ENCODE results near the gene CD83.

CD83 gene

DNA sequence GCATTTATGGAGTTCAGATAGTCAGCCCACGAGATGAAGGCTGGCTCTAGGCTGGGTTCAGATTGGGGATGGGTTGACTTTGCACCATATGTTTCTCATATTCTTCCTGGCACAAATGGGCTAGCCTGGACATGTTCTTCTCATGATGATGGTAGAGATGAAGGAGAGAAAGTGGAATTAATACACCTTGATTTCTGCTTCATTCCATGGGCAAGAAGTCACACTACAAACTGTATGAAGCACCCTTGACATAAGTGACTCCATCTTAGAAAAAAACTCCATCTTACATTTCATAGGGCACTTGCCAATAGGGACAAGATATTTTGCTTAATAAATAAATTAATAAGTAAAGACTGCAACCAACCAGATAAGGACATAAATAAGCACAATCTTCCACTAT lies 12.0 kb upstream of the CD83 start:
- no peak overlapping the region for H3K4me3 ChIP-seq (ENCODE audit: low read depth, low read length)
- TF ChIP-seq, protein P1, sequence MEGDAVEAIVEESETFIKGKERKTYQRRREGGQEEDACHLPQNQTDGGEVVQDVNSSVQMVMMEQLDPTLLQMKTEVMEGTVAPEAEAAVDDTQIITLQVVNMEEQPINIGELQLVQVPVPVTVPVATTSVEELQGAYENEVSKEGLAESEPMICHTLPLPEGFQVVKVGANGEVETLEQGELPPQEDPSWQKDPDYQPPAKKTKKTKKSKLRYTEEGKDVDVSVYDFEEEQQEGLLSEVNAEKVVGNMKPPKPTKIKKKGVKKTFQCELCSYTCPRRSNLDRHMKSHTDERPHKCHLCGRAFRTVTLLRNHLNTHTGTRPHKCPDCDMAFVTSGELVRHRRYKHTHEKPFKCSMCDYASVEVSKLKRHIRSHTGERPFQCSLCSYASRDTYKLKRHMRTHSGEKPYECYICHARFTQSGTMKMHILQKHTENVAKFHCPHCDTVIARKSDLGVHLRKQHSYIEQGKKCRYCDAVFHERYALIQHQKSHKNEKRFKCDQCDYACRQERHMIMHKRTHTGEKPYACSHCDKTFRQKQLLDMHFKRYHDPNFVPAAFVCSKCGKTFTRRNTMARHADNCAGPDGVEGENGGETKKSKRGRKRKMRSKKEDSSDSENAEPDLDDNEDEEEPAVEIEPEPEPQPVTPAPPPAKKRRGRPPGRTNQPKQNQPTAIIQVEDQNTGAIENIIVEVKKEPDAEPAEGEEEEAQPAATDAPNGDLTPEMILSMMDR (IDR thresholded peaks at IDR 0.05; ENCODE audit: low read depth, low read length) = no peak

DNA sequence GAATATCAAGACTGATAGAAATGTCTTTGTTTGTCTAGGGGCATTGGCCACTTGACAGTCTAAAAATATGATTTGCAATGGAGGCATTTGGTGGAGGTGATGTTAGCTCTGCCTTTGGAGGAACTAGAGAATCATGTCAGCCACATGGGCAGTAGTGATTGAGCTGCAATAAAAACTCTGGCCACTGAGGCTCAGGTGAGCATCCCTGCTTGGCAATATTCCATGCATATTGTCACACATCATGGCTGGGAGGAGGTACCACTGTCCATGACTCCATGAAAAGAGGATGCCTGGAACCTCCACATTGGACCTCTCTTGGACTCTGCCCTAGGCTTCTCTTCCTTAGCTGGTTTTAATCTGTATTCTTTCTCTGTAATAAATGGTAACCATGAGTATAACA lies 10.6 kb upstream of the CD83 start:
- TF ChIP-seq, protein P1 (IDR thresholded peaks at IDR 0.05; ENCODE audit: low read depth, low read length) = no peak
- H3K4me3 ChIP-seq (ENCODE audit: low read depth, low read length) = no peak overlapping the region

DNA sequence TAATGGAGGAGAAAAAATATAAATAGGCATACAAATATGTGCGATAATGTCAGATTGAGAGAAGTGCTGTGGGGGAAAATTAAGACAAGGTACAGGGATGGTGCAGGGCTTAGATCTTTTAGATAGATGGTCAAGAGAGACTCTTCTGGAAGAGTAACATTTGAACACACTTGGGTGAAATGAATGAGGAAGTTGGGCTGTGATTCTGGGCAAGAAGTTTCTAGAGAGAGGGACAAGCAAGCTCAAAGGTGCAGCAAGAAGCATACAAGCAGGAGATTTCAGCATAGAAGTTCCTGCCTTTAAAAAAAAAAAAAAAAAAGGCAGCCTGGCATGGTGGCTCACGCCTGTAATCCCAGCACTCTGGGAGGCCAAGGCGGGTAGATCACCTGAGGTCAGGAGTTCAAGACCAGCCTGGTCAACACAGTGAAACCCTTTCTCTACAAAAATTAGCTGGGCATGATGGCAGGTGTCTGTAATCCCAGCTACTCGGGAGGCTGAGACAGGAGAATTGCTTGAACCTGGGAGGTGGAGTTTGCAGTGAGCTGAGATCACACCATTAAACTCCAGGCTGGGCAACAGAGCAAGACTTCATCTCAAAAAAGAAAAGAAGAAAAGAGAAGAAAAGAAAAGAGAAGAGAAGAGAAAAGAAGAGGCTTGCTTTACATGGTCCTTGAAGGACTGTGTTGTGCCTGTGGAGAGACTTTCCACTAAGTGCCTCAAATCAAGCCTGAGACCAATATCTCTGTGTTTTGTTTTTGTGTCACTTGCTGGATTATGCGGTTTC lies 9.7 kb upstream of the CD83 start:
- no peak overlapping the region for H3K4me3 ChIP-seq (ENCODE audit: low read depth, low read length)

DNA sequence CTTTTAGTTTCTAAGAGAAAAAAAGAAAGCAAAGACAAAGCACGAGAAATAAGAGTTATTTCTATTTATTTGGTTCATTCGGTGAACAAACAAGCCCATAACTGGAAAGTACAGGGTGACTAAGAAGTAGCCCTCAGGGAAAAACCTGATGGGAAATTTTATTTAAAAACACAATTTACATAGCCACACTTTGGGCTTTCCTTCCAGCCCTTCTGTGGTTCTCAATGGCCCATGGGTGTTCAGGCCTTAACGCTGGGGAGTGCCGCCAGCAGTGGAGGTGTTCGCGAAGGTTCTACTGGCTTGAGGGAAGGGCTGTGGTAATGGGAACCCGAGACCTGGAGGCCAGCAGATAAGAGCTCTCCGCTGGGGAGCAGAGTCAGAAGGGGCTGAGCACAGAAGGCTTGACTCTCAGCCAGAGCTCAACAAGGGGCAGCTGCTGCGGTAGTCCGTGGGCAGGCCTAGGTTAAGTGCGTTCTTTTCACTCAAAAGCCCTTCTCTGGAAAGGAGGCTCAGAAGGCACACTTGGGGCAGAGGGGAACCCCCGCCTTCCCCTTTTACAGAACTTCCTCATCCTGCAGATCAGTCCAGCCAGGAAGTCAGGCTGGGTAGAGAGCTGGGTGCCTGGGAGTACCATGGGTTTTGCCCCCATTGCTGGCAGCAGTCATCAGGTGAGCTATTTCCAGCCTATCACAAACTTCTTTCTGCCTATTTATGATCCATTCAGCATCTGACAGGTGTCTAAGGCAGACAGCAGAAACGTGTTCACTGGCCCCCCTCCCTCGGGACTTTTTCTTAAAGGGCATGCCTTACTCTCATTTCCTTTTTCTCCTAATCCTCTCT lies 8.8 kb upstream of the CD83 start:
- TF ChIP-seq, protein P1 (IDR thresholded peaks at IDR 0.05; ENCODE audit: low read depth, low read length) = no peak
- no peak overlapping the region for H3K4me3 ChIP-seq (ENCODE audit: low read depth, low read length)

More for the DNA sequence above, 9.7 kb upstream of the CD83 start:
- TF ChIP-seq, protein P1 (IDR thresholded peaks at IDR 0.05; ENCODE audit: low read depth, low read length) = no peak

DNA sequence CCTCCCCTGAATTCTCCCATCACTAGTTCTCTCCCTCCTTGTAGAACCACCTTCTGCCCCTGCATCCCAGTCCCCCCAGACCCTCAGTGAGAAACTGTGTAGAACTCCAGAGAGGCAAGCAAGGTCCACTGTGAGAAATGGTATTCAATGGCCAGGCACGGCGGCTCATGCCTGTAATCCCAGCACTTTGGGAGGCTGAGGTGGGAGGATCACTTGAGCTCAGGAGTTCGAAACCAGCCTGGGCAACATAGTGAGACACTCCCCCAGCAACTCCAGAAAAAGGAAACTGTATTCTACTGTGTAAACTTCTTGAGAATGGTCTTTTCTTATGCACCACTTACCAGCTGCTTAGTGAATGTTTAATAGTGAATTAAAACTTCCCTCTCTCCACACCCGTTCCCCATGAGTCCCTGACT lies 8.2 kb upstream of the CD83 start:
- no peak overlapping the region for H3K4me3 ChIP-seq (ENCODE audit: low read depth, low read length)

DNA sequence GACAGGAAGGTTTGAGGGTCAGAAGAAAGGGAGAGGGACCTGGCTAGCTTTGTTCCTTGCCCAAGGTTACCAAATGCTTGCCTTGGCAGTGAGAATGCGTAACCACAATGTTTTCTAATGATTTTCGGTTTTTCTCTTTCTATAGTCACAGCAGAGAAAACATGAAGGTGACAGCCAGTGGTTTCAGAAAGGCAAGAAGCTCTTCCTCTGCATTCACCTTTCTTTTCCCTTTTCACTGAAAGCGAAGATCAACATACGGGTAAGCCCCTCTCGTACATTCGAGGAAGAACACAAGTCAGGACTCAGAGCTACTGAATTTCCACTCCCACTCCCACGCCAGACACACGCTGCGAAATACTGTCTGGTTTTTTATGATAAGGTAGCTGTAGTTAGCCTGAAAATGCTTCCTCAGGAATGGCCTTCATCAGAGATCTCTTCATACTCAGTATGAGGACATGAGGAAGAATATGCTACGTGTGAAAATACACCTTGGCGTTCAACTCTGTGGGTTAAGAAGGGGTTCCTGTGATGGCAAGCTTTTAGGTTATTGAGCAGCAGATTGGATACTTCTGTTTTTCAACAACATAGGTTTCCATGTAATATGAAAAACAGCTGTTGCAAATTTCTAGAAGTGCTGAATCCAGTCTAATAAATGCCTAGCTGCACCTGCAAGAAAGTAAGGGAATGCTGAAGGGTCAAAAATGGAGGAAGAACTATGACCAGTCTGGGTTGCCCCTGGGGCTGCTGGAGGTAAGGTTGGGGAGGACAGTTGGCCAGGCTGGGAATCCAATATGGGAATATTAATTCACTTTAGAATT lies 7.4 kb upstream of the CD83 start:
- no peak overlapping the region for H3K4me3 ChIP-seq (ENCODE audit: low read depth, low read length)
- TF ChIP-seq, protein P1 (IDR thresholded peaks at IDR 0.05; ENCODE audit: low read depth, low read length) = no peak

More for the DNA sequence above, 8.2 kb upstream of the CD83 start:
- TF ChIP-seq, protein P1 (IDR thresholded peaks at IDR 0.05; ENCODE audit: low read depth, low read length) = no peak

All from WI38 (cell line).